Activated CD4-positive, alpha-beta T cell treated with anti-CD3 and anti-CD28 coated beads, Interleukin-2, amount 50 U/mL, for 4 hours (primary cell): ENCODE measurements around the gene NECAB3.
A peak's percentile ranks its signal among the peaks of the same experiment; 100 is the strongest.

Experiments used
- DNase-seq, 2 experiments: peaks; one replicate each; pipeline ENCODE4 v3.0.0-alpha.2; 2020

Gene NECAB3

DNA sequence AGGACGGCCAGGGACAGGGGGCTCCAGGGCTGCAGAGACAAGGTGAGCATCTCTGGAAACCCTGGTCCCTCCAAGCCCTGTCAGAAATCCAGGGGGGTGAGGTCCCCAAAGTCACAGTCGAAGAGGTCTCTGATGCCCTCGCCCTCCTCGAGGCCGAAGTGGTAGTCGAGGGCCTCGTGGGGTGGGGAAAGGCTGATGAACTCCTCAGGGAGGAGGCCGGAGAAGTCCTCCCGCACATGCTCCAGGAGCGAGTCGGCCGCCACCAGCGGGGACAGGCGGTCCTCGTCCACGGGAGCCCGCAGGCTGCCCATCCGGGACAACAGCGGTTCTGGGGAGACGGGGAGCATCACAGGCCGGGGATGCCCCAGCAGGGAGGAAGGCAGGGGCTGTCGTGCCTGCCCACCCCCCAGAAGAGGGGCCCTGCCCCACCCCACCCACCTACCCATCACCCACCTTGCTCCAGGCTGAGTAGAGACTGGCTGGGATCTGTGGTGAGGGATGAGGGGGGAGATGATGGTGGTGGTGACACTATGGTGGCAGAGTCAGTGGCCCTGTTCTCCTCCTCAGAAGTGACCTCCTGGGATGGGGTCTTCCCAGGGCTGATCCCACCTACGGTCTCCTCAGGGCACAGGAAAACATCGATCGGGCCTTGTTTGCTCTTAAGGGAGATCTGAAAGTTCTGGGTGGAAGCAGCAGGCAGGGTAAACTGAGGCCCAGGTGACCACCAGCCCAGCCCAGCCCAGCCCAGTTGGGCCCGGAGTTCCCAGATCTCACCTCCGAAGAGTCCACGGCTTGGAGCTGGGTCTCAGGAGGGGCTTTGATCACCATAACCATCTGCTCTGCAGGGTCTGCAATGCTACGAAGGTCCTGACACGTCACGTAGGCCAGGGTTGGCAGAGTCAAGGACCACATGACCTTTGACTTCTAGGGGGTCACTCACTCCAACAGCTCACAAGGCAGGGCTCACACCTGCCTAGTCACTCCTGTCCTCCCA lies 2.7 kb upstream of the NECAB3 start:
- no peak for DNase-seq

GRCh38 chr20:33676121-33676520 lies 1.9 kb upstream of the NECAB3 start:
- no peak for DNase-seq

- no peak for DNase-seq
Observed at GRCh38 chr20:33675136-33675959, 1.1 kb upstream of the NECAB3 start.

- no peak for DNase-seq
Observed at GRCh38 chr20:33673410-33674293, 576 bp downstream of the NECAB3 start.

- DNase-seq, result no peak
Observed at GRCh38 chr20:33673114-33673409, 1.2 kb downstream of the NECAB3 start.

GRCh38 chr20:33672426-33673113 lies 1.7 kb downstream of the NECAB3 start:
- no peak for DNase-seq

DNA sequence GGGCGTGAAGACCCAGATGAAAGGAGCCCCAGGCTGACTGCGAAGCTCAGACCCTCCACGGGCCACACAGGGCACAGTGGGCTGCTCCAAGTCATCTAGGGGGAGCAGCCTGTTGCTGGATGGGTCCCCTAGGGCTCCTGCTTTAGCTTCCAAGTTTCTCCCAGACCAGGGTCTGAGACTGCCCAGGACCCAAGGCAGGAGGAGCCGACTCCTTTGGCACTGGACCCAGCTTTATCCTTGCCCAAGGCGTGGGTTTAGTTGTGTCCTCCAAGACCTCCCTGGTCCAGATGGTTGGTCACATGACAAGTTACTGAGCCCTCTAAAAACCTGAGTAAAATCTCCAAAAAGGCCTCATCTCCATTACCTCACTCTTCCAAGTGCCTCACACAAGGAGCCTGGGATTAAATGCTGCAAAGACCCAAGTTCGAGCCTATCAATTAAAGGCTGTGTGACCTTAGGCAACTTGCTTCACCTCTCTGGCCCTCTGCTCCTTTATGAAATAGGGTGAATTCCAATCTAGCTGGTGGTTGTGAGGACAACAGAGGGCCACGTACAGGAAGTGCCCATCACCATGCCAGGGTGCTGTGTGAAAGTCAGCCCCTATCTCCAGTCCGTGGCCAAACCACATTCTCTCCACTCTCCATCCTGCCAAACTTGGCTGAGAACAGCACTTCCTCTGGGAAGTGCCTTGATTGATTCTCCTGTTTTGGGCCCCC lies 2.5 kb downstream of the NECAB3 start:
- DNase-seq, result no peak

GRCh38 chr20:33670715-33671499 lies 3.3 kb downstream of the NECAB3 start:
- no peak for DNase-seq

DNA sequence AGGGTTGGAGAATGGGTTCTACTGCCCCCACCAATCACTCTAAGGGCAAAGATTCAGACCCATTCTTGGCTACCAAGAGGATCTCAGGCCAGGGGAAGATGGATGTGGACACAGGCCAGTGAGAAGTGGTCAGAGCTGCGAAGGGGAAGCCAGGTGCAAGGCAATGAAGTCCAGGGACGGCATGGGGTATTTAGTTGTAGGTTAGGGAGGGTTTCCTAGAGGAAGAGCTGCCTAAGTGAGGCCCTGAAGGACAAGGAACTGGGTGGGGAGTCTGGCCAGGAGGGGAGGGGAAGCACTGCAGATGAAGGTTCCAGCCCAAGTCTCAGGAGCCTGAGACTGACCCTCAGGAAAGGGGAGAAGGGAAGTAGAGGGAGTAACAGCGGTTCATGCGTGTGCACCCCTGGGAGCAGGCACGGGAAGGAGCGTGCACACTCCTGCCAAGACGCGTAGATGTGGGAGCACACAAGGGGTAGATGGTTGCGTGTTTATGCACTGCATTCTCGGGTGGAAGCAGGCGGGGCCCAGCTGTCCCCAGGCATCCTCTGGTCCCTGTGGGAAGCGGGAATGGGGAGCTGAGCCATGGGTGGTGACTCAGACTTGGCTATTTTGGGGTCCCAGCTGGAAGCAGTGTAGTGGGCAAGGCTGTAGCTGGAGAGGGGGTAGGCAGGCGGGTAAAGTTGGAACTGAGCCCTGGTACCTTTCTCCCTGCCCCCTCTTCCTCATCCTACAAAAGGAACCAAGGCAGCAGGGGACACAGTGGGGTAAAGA lies 4.2 kb downstream of the NECAB3 start:
- DNase-seq, result no peak

DNA sequence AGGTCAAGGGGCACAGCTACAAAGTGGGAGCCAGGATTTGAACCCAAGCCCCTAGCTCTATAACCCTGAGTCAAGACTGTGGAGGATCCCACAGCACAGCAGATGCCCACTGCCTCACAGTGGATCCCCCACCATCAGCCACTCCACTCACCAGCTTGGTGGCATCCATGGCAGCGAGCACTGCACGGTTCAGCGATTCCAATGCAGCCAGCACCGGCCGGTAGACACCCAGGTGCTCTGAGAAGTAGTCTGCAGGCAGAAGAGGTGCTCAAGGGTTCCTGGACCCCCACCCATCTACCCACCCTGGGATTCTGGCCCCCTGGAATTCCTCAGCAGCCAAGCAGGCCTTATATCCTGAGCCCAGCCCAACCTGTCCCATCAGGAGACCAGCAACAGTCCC lies 5.0 kb downstream of the NECAB3 start:
- no peak for DNase-seq

DNA sequence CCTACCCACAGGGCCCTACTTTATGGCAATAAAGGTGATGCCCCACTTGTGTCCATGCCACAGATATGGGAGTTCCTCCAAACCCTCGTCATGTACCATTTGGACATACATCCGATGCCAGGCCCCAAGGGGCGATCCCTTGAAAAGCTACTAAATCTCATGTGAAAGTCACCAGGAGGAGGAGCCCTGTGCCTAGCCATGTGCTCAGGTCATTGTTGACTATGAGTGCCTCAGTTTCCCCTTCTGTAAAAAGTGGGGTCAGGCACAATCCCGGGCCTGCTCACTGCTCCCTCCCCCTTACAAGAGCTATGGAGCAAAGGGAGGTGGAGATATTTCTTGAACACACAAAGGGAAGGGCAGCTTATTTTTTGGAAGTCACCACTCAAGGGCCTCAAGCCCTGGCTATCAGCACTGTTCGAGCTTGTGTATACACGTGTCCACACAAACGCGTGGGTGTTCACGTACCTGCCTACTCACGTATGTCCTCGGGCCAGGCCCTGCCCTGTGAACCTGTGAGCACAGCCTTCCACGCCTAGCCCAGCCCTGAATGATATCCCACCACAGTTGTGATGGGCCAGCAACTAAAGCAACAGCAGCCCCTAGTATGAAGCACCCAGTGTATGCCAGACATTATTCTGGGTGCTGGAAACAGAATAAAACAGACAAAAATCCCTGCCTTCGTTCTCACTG lies 5.6 kb downstream of the NECAB3 start:
- no peak for DNase-seq

- DNase-seq, result peak; percentile 64 to 70
Observed at GRCh38 chr20:33667676-33668465, 6.4 kb downstream of the NECAB3 start.

DNA sequence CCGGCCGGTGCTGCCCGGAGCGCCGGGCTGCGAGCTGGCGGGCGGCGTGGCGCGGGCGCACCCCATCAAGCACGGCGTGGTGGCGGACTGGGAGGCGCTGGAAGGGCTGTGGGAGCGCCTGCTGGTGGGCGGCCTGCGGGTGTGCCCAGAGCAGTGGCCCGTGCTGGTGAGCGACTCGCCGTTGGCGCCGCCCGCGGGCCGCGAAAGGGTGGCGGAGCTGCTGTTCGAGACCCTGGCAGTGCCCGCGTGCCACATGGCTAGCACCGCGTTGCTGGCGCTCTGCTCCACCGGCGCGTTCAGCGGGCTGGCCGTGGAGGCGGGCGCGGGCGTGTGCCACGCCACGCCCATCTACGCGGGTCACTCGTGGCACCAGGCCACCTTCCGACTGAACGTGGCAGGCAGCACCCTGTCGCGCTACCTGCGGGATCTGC lies 7.0 kb downstream of the NECAB3 start:
- DNase-seq, result peak; percentile 23 to 28

- peak; percentile 66 to 69 for DNase-seq
Observed at GRCh38 chr20:33666293-33667244, 7.7 kb downstream of the NECAB3 start, which contains the start of gene ACTL10. ACTL10 (plus strand) TSS chr20:33666943; CDS start chr20:33667498, 555 bp downstream.

GRCh38 chr20:33664762-33665144 lies 9.5 kb downstream of the NECAB3 start:
- no peak for DNase-seq

GRCh38 chr20:33664085-33664761 lies 10.0 kb downstream of the NECAB3 start:
- no peak for DNase-seq
